ENCODE results near the gene CRYM.

The CRYM gene

GRCh38 chr16:21242756-21243155 is 35.3 kb downstream of the CRYM start:
- FAIRE-seq, result no peak

GRCh38 chr16:21239646-21240045 is 38.4 kb downstream of the CRYM start:
- FAIRE-seq, result no peak

- no peak for FAIRE-seq
Measured at GRCh38 chr16:21236831-21237230, 41.3 kb downstream of the CRYM start.

- no peak for FAIRE-seq
Measured at GRCh38 chr16:21235199-21235585, 42.9 kb downstream of the CRYM start.

- FAIRE-seq, result no peak
Measured at GRCh38 chr16:21233521-21234150, 44.5 kb downstream of the CRYM start, which contains the start of gene ANKS4B. Gene ANKS4B (plus strand): TSS chr16:21233699. CDS start chr16:21233738, 39 bp downstream.

- FAIRE-seq, result no peak
Measured at GRCh38 chr16:21233045-21233520, 45.0 kb downstream of the CRYM start.

GRCh38 chr16:21228361-21228872 is 49.7 kb downstream of the CRYM start:
- no peak for FAIRE-seq

- no peak for FAIRE-seq
Measured at GRCh38 chr16:21227866-21228265, 50.2 kb downstream of the CRYM start.

- no peak for FAIRE-seq
Measured at GRCh38 chr16:21226749-21227148, 51.3 kb downstream of the CRYM start.

GRCh38 chr16:21224800-21225199 is 53.3 kb downstream of the CRYM start:
- no peak for FAIRE-seq

GRCh38 chr16:21223787-21224186 is 54.3 kb downstream of the CRYM start:
- no peak for FAIRE-seq

- no peak for FAIRE-seq
Measured at GRCh38 chr16:21222495-21223337, 55.4 kb downstream of the CRYM start.

- FAIRE-seq, result no peak
Measured at GRCh38 chr16:21219551-21219950, 58.5 kb downstream of the CRYM start.

GRCh38 chr16:21218153-21218552 is 59.9 kb downstream of the CRYM start:
- no peak for FAIRE-seq

GRCh38 chr16:21217121-21217520 is 61.0 kb downstream of the CRYM start:
- no peak for FAIRE-seq

- FAIRE-seq, result no peak
Measured at GRCh38 chr16:21214086-21214485, 64.0 kb downstream of the CRYM start.

- FAIRE-seq, result no peak
Measured at GRCh38 chr16:21211486-21211885, 66.6 kb downstream of the CRYM start, which contains the start of gene ZP2. Gene ZP2 (minus strand): TSS chr16:21211574. CDS start chr16:21211547, 27 bp downstream.
